H9 (cell line): ENCODE data around the gene USP36. TPM values are rescaled to one million over a fixed set of nuclear protein-coding genes. Genes with fewer than 3 reads are reported as not detected.
A peak's percentile ranks its signal among the peaks of the same experiment; 100 is the strongest.

Source experiments
- DNase-seq: peaks from one replicate; pipeline ENCODE4 v3.0.0-alpha.2; 2017
- H2AFZ ChIP-seq: one replicate; pipeline ENCODE4 v1.6.1; 2013; ENCODE audit warnings: mild to moderate bottlenecking, low read length, control low read depth, moderate library complexity
- H2AK5ac ChIP-seq: 2 replicates; pipeline ENCODE4 v1.6.1; 2013; ENCODE audit warnings: low read length, control low read depth, mixed read lengths; ENCODE audit not compliant: insufficient read length
- H2BK120ac ChIP-seq: one replicate; pipeline ENCODE4 v1.6.1; 2013; ENCODE audit warnings: low read depth, mild to moderate bottlenecking, low read length, control low read depth, inconsistent platforms; ENCODE audit not compliant: poor library complexity, severe bottlenecking
- H2BK12ac ChIP-seq: 2 replicates; pipeline ENCODE4 v1.6.1; 2013; ENCODE audit warnings: low read length, control low read depth, mixed read lengths, low read depth; ENCODE audit not compliant: insufficient read length
- H2BK15ac ChIP-seq: 2 replicates; pipeline ENCODE4 v1.6.1; 2013; ENCODE audit warnings: low read depth, low read length, control low read depth
- H2BK20ac ChIP-seq: one replicate; pipeline ENCODE4 v1.6.1; 2013; ENCODE audit warnings: low read depth, mild to moderate bottlenecking, low read length, control low read depth, inconsistent platforms; ENCODE audit not compliant: poor library complexity, severe bottlenecking
- H2BK5ac ChIP-seq: 2 replicates; pipeline ENCODE4 v1.6.1; 2013; ENCODE audit warnings: low read length, control low read depth, mixed read lengths; ENCODE audit not compliant: insufficient read length
- H3K14ac ChIP-seq: 2 replicates; pipeline ENCODE4 v1.6.1; 2013; ENCODE audit warnings: low read length, control low read depth; ENCODE audit not compliant: insufficient read depth
- H3K18ac ChIP-seq: 2 replicates; pipeline ENCODE4 v1.6.1; 2013; ENCODE audit warnings: low read depth, mild to moderate bottlenecking, mixed read lengths, low read length, control low read depth; ENCODE audit not compliant: insufficient read length
- H3K23ac ChIP-seq: 2 replicates; pipeline ENCODE4 v1.6.1; 2013; ENCODE audit warnings: low read length, control low read depth, mixed read lengths, low read depth; ENCODE audit not compliant: insufficient read length
- H3K23me2 ChIP-seq: 2 replicates; pipeline ENCODE4 v1.6.1; 2013; ENCODE audit warnings: low read depth, mild to moderate bottlenecking, mixed read lengths, low read length, control low read depth; ENCODE audit not compliant: insufficient read length, poor library complexity, severe bottlenecking
- H3K27ac ChIP-seq: 2 replicates; pipeline ENCODE4 v1.5.1; 2013; ENCODE audit warnings: low read length, control low read depth, mixed read lengths, low read depth; ENCODE audit not compliant: insufficient read length
- H3K27me3 ChIP-seq: 2 replicates; pipeline ENCODE4 v1.6.1; 2013; ENCODE audit warnings: low read length, control low read depth, inconsistent platforms; ENCODE audit not compliant: insufficient read depth
- H3K4ac ChIP-seq: 2 replicates; pipeline ENCODE4 v1.6.1; 2013; ENCODE audit warnings: low read depth, mild to moderate bottlenecking, control low read depth, inconsistent platforms, low read length, moderate library complexity
- H3K4me1 ChIP-seq: 2 replicates; pipeline ENCODE4 v1.6.1; 2013; ENCODE audit warnings: low read length, control low read depth, inconsistent platforms; ENCODE audit not compliant: insufficient read depth
- H3K4me2 ChIP-seq: 2 replicates; pipeline ENCODE4 v1.6.1; 2013; ENCODE audit warnings: low read length, control low read depth, mixed read lengths; ENCODE audit not compliant: insufficient read length, insufficient read depth
- H3K56ac ChIP-seq: 2 replicates; pipeline ENCODE4 v1.6.1; 2013; ENCODE audit warnings: low read depth, mild to moderate bottlenecking, mixed read lengths, low read length, control low read depth; ENCODE audit not compliant: insufficient read length
- H3K79me1 ChIP-seq: 2 replicates; pipeline ENCODE4 v1.6.1; 2013; ENCODE audit warnings: low read depth, mild to moderate bottlenecking, moderate library complexity, low read length, control low read depth, inconsistent platforms; ENCODE audit not compliant: insufficient read depth, poor library complexity, severe bottlenecking
- H3K79me2 ChIP-seq: 2 replicates; pipeline ENCODE4 v1.6.1; 2013; ENCODE audit warnings: low read length, control low read depth, inconsistent platforms; ENCODE audit not compliant: insufficient read depth
- H3K9ac ChIP-seq: 2 replicates; pipeline ENCODE4 v1.6.1; 2013; ENCODE audit warnings: low read length, control low read depth, mixed read lengths; ENCODE audit not compliant: insufficient read length; ENCODE audit errors: extremely low read depth
- H3K9me3 ChIP-seq: one replicate; pipeline ENCODE4 v1.6.1; 2013; ENCODE audit warnings: low read depth, low read length, inconsistent platforms; ENCODE audit not compliant: control insufficient read depth
- H3T11ph ChIP-seq: one replicate; pipeline ENCODE4 v1.6.1; 2013; ENCODE audit warnings: mild to moderate bottlenecking, low read length, control low read depth, inconsistent platforms
- H4K20me1 ChIP-seq: one replicate; pipeline ENCODE4 v1.6.1; 2013; ENCODE audit not compliant: control insufficient read depth, insufficient read length, insufficient read depth
- H4K5ac ChIP-seq: 2 replicates; pipeline ENCODE4 v1.6.1; 2013; ENCODE audit warnings: low read depth, mild to moderate bottlenecking, mixed read lengths, low read length, control low read depth; ENCODE audit not compliant: insufficient read length
- H4K8ac ChIP-seq: replicated peaks from 2 replicates; pipeline ENCODE4 v1.6.1; 2013; ENCODE audit warnings: low read length, control low read depth, mixed read lengths, low read depth; ENCODE audit not compliant: insufficient read length
- H4K91ac ChIP-seq: 2 replicates; pipeline ENCODE4 v1.6.1; 2013; ENCODE audit warnings: low read depth, mild to moderate bottlenecking, moderate library complexity, mixed read lengths, low read length, control low read depth; ENCODE audit not compliant: insufficient read length
- H3K27ac Mint-ChIP-seq, 3 experiments: 2 replicates in 2 of 3; 3 replicates in 1 of 3; pipeline ENCODE4 v1.8.0; 2020 to 2021; ENCODE audit warnings: mixed read lengths in 3 of 3, mild to moderate bottlenecking in 1 of 3, moderate library complexity in 1 of 3
- H3K27me3 Mint-ChIP-seq: 2 replicates; pipeline ENCODE4 v1.8.0; 2021; ENCODE audit warnings: low read depth, mild to moderate bottlenecking, moderate library complexity, mixed read lengths
- H3K36me3 Mint-ChIP-seq, 3 experiments: 2 replicates in 2 of 3; 3 replicates in 1 of 3; pipeline ENCODE4 v1.8.0; 2020 to 2021; ENCODE audit warnings: low read depth in 3 of 3, mixed read lengths in 3 of 3; ENCODE audit not compliant: insufficient read depth in 1 of 3
- H3K4me1 Mint-ChIP-seq, 2 experiments: 2 replicates each; pipeline ENCODE4 v1.8.0; 2020; ENCODE audit warnings: mixed read lengths in 2 of 2
- H3K4me3 Mint-ChIP-seq, 2 experiments: 2 replicates in 1 of 2; 3 replicates in 1 of 2; pipeline ENCODE4 v1.8.0; 2020 to 2021; ENCODE audit warnings: mild to moderate bottlenecking in 2 of 2, mixed read lengths in 2 of 2, moderate library complexity in 1 of 2
- H3K9me3 Mint-ChIP-seq, 2 experiments: 2 replicates in 1 of 2; 3 replicates in 1 of 2; pipeline ENCODE4 v1.8.0; 2020; ENCODE audit warnings: mild to moderate bottlenecking in 2 of 2, mixed read lengths in 2 of 2, moderate library complexity in 1 of 2
- WGBS: extraction: QIAGEN DNeasy Blood & Tissue Kit; methylation state at CpG from one replicate; pipeline ENCODE4 v1.1.7; 2013; ENCODE audit warnings: missing lambda C conversion rate, low lambda C conversion rate, mixed read lengths; ENCODE audit not compliant: insufficient read length; ENCODE audit errors: extremely low coverage; 5-methylcytosine and 5-hydroxymethylcytosine counted together
- total RNA-seq: library from RNA; stranded (reverse); gene quantifications from 2 replicates; pipeline ENCODE4 v1.2.1, GENCODE V29; 2021
- TF ChIP-seq, protein P1 (sequence below): fragments of 200-600 bp; sonication (generic); conservative IDR thresholded peaks from 3 replicates; pipeline ENCODE4 v1.8.0; 2021; ENCODE audit warnings: antibody characterized with exemption, mild to moderate bottlenecking

USP36 gene
- total RNA-seq, 1 experiment from 2014 or later: 106 TPM

DNA sequence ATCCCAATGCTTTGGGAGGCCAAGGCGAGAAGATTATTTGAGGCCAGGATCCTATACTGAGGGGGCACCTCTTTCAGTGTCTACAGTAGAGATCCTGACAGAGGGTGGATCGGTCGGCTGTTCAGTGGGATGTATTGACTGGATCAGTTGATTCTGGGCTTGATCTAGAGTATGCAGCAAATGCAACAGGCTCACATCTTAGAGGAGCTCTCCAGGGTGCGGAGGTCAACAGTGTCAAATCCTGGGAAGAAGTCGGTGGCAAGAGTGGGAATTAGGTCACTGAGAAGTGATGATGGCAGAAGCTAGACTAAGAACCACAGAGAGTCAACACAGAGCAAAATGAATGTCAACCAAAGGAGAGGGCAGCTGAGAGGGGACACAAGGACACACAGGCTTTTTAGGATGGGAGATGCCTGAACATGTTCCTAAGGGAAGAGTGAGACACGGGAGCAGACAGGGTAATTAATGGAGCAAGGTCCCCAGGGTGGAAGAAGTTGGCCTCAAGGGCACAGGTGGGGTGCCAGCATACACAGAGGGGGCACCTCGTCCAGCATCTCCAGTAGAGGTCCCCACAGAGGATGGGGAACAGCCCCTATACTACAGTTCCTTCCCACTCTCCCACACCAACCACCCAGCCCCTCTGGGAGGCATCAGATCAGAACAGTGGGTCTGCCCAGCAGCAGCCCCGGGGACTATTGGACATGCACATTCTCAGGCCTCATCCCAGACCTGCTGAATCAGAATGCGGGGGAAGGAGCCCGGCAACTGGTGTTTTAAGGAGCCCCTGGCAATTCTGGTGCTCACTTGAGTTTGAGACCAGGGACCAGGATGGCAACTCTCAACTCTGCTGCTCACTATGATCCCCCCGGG, 48.5 kb downstream of the USP36 start:
- peaks cover 13 to 17% of the 10 kb centered on the region in 2 experiments for H3K4me1 Mint-ChIP-seq
- Histone ChIP-seq H3K23ac (no peak overlapping the region), H3K9ac (no peak overlapping the region), H3K9me3 (no peaks in the 10 kb centered on the region), H4K5ac (no peak overlapping the region), H3K79me1 (no peaks in the 10 kb centered on the region), H2AFZ (no peak overlapping the region), H3K79me2 (no peaks in the 10 kb centered on the region; the same call in 1 of the 2 replicates), H2AK5ac (no peak overlapping the region), H2BK120ac (no peak overlapping the region), H3K18ac (no peak overlapping the region), H3K23me2 (no peaks in the 10 kb centered on the region), H4K20me1 (no peaks in the 10 kb centered on the region), H3K4me2 (no peak overlapping the region), H2BK15ac (no peak overlapping the region), H3K4ac (no peak overlapping the region), H4K8ac (no peak overlapping the region), H2BK20ac (no peak overlapping the region), H3K4me1 (no peaks in the 10 kb centered on the region; the same call in 1 of the 2 replicates), H2BK5ac (no peak overlapping the region), H3K56ac (no peak overlapping the region), H4K91ac (no peak overlapping the region), H2BK12ac (no peak overlapping the region), H3K27me3 (no peaks in the 10 kb centered on the region), H3T11ph (no peak overlapping the region), H3K27ac (no peak overlapping the region), H3K14ac (no peak overlapping the region)
- no peaks in the 10 kb centered on the region for H3K27me3 Mint-ChIP-seq
- peaks cover 17 to 70% (median 50%) of the 10 kb centered on the region in 3 experiments; a peak in 6 of 7 replicates for H3K36me3 Mint-ChIP-seq
- H3K4me3 Mint-ChIP-seq: no peak overlapping the region
- H3K9me3 Mint-ChIP-seq: no peaks in the 10 kb centered on the region
- TF ChIP-seq, protein P1, sequence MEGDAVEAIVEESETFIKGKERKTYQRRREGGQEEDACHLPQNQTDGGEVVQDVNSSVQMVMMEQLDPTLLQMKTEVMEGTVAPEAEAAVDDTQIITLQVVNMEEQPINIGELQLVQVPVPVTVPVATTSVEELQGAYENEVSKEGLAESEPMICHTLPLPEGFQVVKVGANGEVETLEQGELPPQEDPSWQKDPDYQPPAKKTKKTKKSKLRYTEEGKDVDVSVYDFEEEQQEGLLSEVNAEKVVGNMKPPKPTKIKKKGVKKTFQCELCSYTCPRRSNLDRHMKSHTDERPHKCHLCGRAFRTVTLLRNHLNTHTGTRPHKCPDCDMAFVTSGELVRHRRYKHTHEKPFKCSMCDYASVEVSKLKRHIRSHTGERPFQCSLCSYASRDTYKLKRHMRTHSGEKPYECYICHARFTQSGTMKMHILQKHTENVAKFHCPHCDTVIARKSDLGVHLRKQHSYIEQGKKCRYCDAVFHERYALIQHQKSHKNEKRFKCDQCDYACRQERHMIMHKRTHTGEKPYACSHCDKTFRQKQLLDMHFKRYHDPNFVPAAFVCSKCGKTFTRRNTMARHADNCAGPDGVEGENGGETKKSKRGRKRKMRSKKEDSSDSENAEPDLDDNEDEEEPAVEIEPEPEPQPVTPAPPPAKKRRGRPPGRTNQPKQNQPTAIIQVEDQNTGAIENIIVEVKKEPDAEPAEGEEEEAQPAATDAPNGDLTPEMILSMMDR: no peak
- WGBS: no CpG with 5 or more reads among the region's 11 CpGs
- no peak for DNase-seq
- H3K27ac Mint-ChIP-seq: peak overlapping the region in 2 of 3 experiments; percentile 2 to 64; a peak in 4 of 7 replicates
